ENCODE data around the gene RMDN2.

Gene RMDN2

GRCh38 chr2:37925063-37925897 lies at the start of gene RMDN2:
Gene RMDN2 (plus strand): TSS chr2:37925287. CDS start chr2:37929278, 3,991 bp downstream.
- Histone ChIP-seq H3K4me3 (peak within 1 kb of the TSS; percentile 60 to 90 (median 81)), H3K27ac (peak within 1 kb of the TSS; percentile 4 to 93 (median 89))

GRCh38 chr2:37875403-37875906 lies 49.6 kb upstream of the RMDN2 start:
- Histone ChIP-seq H3K27ac (peak overlapping the region in 5 of 21 experiments; percentile 7 to 56 (median 25)), H3K4me3 (no peak overlapping the region)

- H3K27ac ChIP-seq, result peak overlapping the region in 1 of 21 experiments; percentile 20
- no peak overlapping the region for H3K4me3 ChIP-seq
Measured at GRCh38 chr2:37876227-37876626, 48.9 kb upstream of the RMDN2 start.

GRCh38 chr2:37877457-37878315 lies 47.4 kb upstream of the RMDN2 start:
- no peak overlapping the region for H3K4me3 ChIP-seq
- no peak overlapping the region for H3K27ac ChIP-seq

- no peak overlapping the region for H3K4me3 ChIP-seq
- H3K27ac ChIP-seq, result no peak overlapping the region
Measured at GRCh38 chr2:37878536-37878935, 46.6 kb upstream of the RMDN2 start.

GRCh38 chr2:37880551-37880950 lies 44.5 kb upstream of the RMDN2 start:
- Histone ChIP-seq H3K4me3 (no peak overlapping the region), H3K27ac (no peak overlapping the region)

GRCh38 chr2:37881397-37881796 lies 43.7 kb upstream of the RMDN2 start:
- Histone ChIP-seq H3K4me3 (no peak overlapping the region), H3K27ac (no peak overlapping the region)

- Histone ChIP-seq H3K4me3 (no peak overlapping the region), H3K27ac (no peak overlapping the region)
Measured at GRCh38 chr2:37882036-37882435, 43.1 kb upstream of the RMDN2 start.

GRCh38 chr2:37883518-37883917 lies 41.6 kb upstream of the RMDN2 start:
- no peak overlapping the region for H3K27ac ChIP-seq
- H3K4me3 ChIP-seq, result no peak overlapping the region

- Histone ChIP-seq H3K4me3 (no peak overlapping the region), H3K27ac (no peak overlapping the region)
Measured at GRCh38 chr2:37885329-37885993, 39.6 kb upstream of the RMDN2 start.

- H3K27ac ChIP-seq, result no peak overlapping the region
- no peak overlapping the region for H3K4me3 ChIP-seq
Measured at GRCh38 chr2:37886745-37887144, 38.3 kb upstream of the RMDN2 start.

- no peak overlapping the region for H3K27ac ChIP-seq
- no peak overlapping the region for H3K4me3 ChIP-seq
Measured at GRCh38 chr2:37887286-37887685, 37.8 kb upstream of the RMDN2 start.

GRCh38 chr2:37890893-37891495 lies 34.1 kb upstream of the RMDN2 start:
- H3K4me3 ChIP-seq, result no peak overlapping the region

GRCh38 chr2:37891846-37892435 lies 33.1 kb upstream of the RMDN2 start:
- no peak overlapping the region for H3K27ac ChIP-seq
- H3K4me3 ChIP-seq, result no peak overlapping the region

More at GRCh38 chr2:37890893-37891495, 34.1 kb upstream of the RMDN2 start:
- H3K27ac ChIP-seq, result no peak overlapping the region

- H3K27ac ChIP-seq, result no peak overlapping the region
Measured at GRCh38 chr2:37892436-37893114, 32.5 kb upstream of the RMDN2 start.

GRCh38 chr2:37893327-37893726 lies 31.8 kb upstream of the RMDN2 start:
- Histone ChIP-seq H3K27ac (no peak overlapping the region), H3K4me3 (no peak overlapping the region)

More at GRCh38 chr2:37892436-37893114, 32.5 kb upstream of the RMDN2 start:
- no peak overlapping the region for H3K4me3 ChIP-seq

- no peak overlapping the region for H3K27ac ChIP-seq
- H3K4me3 ChIP-seq, result no peak overlapping the region
Measured at GRCh38 chr2:37894047-37894446, 31.0 kb upstream of the RMDN2 start.

GRCh38 chr2:37894601-37895000 lies 30.5 kb upstream of the RMDN2 start:
- H3K27ac ChIP-seq, result no peak overlapping the region
- no peak overlapping the region for H3K4me3 ChIP-seq

GRCh38 chr2:37895140-37895539 lies 29.9 kb upstream of the RMDN2 start:
- Histone ChIP-seq H3K27ac (no peak overlapping the region), H3K4me3 (no peak overlapping the region)
